GM18951 (cell line): ENCODE results near the gene C3orf85.

Experiments
- POLR2A ChIP-seq: IDR thresholded peaks from 4 replicates; pipeline ENCODE4 v1.6.1; 2011; ENCODE audit warnings: mild to moderate bottlenecking; ENCODE audit not compliant: insufficient read length, insufficient read depth; ENCODE audit errors: extremely low read depth
- in situ Hi-C: fragments of 300-500 bp; cut with MboI; formaldehyde crosslinking; loops from one replicate; pipeline ENCODE4 v1.12.0; 2022; ENCODE audit warnings: low sequenced_read_pairs, mixed read lengths, inconsistent platforms; ENCODE audit not compliant: unreplicated experiment

Gene C3orf85

GRCh38 chr3:109171479-109171878 is 35.0 kb downstream of the C3orf85 start:
- TF ChIP-seq POLR2A, result no peak
- in situ Hi-C loops, result no loop called here

DNA sequence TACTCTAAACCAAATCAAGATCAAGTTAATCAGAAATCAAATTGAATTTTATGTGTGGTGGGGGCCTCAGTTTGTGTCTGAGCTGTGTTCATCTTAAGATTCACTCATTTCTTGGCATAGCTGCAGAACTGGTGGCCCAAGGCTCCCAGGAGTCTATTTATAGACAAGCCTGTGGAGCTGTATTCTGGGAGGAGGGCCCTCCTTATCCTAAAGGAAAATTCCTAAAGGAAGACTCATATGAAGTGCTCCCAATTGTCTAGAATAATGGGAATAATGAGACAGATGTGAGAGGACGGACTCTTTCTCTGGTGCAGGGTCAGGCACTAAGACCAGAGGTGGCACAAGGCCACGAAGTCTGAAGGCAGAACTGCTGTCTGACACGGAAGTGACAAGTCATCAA is 38.9 kb downstream of the C3orf85 start:
- in situ Hi-C loops, result no loop called here
- no peak for TF ChIP-seq POLR2A

DNA sequence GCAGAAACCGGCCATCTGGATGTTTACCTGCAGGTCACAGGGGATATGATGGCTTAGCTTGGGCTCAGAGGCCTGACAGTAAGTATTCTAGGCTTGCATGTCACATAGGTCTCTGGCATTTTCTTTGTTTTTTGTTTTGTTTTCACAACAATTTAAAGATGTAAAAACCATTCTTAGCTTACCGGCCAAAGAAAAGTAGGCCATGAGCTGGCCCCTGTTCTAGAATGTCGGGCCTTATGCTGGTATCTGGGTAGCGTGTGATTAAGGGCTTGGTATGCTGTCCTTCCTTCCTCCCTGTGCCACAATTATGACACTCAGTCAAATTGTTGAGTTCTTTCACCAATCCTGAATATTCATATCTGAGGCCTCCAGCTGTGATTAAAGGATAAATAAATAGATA is 40.2 kb downstream of the C3orf85 start:
- in situ Hi-C loops, result no loop called here
- no peak for TF ChIP-seq POLR2A

- in situ Hi-C loops, result no loop called here
- TF ChIP-seq POLR2A, result no peak
Measured at GRCh38 chr3:109177908-109178307, 41.4 kb downstream of the C3orf85 start.

DNA sequence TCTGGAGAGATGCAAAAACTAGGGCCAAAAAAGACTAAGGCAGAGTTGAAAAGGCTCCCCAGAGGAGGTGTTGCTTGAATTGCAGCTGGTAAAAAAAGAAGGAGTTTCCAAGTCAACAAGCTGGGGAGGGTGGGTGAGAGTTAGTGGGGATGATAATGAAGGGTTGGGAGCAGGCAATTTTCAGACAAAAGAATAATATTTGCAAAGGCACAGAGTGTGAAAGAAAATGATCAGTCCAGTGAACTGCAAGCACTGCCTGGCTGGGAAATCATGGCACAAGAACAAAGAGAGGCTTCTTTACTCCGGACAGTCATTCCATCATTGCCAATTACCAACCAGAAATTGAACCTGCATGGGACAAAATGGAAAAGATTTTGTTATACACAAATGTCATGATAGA is 42.2 kb downstream of the C3orf85 start:
- in situ Hi-C loops, result no loop called here

GRCh38 chr3:109184726-109185125 is 48.2 kb downstream of the C3orf85 start:
- in situ Hi-C loops, result no loop called here
- TF ChIP-seq POLR2A, result no peak

More for the DNA sequence above, 42.2 kb downstream of the C3orf85 start:
- no peak for TF ChIP-seq POLR2A

DNA sequence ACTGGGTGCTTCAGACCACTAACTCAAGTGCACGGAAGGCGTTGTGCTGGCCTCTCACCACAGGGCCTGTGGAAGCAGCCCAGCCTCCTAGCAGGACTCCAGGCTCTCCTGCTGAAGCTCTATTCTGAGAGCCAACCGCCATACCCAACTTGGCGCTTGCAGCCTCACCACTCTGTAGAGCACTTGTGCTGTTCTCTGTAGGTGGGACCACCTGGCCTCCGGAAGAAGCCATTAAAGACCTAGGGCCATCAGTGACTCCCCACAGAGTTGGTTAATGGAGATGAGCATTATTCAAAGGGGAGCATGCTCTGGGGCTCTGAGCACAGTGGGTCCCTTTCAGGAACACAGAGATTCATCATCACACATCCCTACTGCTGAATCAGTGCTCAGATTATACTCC is 50.9 kb downstream of the C3orf85 start:
- TF ChIP-seq POLR2A, result no peak
- in situ Hi-C loops, result no loop called here

DNA sequence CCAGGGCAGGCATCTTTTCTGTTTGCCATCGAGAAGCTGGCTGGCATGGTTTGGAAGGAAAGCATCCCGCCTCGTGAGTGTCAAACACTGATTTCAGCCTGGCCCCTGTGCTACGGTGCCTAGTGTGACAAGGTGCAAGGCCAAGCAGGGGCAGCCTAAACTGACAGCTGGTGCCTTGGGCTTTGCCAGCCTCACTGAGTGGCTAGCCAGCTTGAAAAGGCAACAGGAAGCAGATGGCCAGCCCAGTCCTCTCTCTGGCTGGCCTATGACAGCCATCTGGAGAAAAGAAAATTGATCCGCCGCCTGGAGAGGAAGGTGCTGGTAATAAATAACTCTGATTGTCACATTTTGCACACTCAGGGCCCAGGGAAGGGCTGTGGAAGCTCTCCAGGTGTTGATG is 52.2 kb downstream of the C3orf85 start:
- in situ Hi-C loops, result no loop called here
- TF ChIP-seq POLR2A, result no peak

GRCh38 chr3:109191421-109191820 is 54.9 kb downstream of the C3orf85 start:
- in situ Hi-C loops, result no loop called here
- TF ChIP-seq POLR2A, result no peak

- in situ Hi-C loops, result no loop called here
- TF ChIP-seq POLR2A, result no peak
Measured at GRCh38 chr3:109195815-109196214, 59.3 kb downstream of the C3orf85 start.
